Gastrocnemius medialis (tissue), 4 donors: Measurements from ENCODE around the gene CDK13.
"Not testable (repeated sequence)": the region's sequence is repeated elsewhere in the genome, so short reads cannot be mapped to it uniquely, and the experiment has no call there.

ENCODE experiments used
- POLR2A ChIP-seq, 2 donors: fragments of 450-650 bp; IDR thresholded peaks; one replicate each; pipeline ENCODE4 v1.6.1; 2017; ENCODE audit warnings: antibody characterized with exemption in 2 of 2, mild to moderate bottlenecking in 2 of 2, moderate library complexity in 2 of 2
- TF ChIP-seq, protein P1 (sequence below), 5 experiments: fragments of 450-650 bp in 3 of 5; fragments of 200-600 bp in 2 of 5; sonication (generic) in 2 of 5; IDR thresholded peaks in 4 of 5; conservative IDR thresholded peaks in 1 of 5; 1 replicate in 4 of 5; 2 replicates in 1 of 5; pipeline ENCODE4 v1.5.1; 2016 to 2019; ENCODE audit warnings: antibody characterized with exemption in 5 of 5, mild to moderate bottlenecking in 3 of 5, moderate library complexity in 3 of 5

- TF ChIP-seq POLR2A (IDR thresholded peaks at IDR 0.05) = not testable (repeated sequence)
- TF ChIP-seq, protein P1, sequence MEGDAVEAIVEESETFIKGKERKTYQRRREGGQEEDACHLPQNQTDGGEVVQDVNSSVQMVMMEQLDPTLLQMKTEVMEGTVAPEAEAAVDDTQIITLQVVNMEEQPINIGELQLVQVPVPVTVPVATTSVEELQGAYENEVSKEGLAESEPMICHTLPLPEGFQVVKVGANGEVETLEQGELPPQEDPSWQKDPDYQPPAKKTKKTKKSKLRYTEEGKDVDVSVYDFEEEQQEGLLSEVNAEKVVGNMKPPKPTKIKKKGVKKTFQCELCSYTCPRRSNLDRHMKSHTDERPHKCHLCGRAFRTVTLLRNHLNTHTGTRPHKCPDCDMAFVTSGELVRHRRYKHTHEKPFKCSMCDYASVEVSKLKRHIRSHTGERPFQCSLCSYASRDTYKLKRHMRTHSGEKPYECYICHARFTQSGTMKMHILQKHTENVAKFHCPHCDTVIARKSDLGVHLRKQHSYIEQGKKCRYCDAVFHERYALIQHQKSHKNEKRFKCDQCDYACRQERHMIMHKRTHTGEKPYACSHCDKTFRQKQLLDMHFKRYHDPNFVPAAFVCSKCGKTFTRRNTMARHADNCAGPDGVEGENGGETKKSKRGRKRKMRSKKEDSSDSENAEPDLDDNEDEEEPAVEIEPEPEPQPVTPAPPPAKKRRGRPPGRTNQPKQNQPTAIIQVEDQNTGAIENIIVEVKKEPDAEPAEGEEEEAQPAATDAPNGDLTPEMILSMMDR (IDR thresholded peaks at IDR 0.05 in 4 of 5, conservative IDR thresholded peaks at IDR 0.05 in 1 of 5) = not testable (repeated sequence)
These were observed 195.6 kb downstream of the CDK13 start for GRCh38 chr7:40145596-40146130.
